K562 (cell line): Measurements from ENCODE around the gene TOMM40L. TPM values are rescaled to one million over a fixed set of nuclear protein-coding genes. Genes with fewer than 3 reads are reported as not detected.

Experiments
- ATAC-seq: fragments of 200-7000 bp; cut with Tn5 transposase; 3 replicates; pipeline ENCODE4 v1.9.1; 2020; ENCODE audit warnings: moderate library complexity
- BruUV-seq: library from RNA; stranded (reverse); fragments of 400-500 nt; replicated peaks from 2 replicates; lab custom pipeline; 2021; lab: Mats Ljungman, UMichigan
- CTCF ChIA-PET: fragments of 300-600 bp; formaldehyde crosslinking; extraction: SDS; loops from one replicate; lab custom pipeline; 2021; ENCODE audit warnings: low intra/inter-chr PET ratio; lab: Yijun Ruan, JAX
- POLR2A ChIA-PET: fragments of 300-600, 350-650 bp; sonication (Branson Sonifier 250); formaldehyde crosslinking; extraction: SDS; loops from one replicate; lab custom pipeline; 2021; ENCODE audit warnings: antibody characterized with exemption, inconsistent platforms; lab: Yijun Ruan, JAX
- DNase-seq, 4 experiments: peaks; one replicate each; pipeline versions ENCODE4 v3.0.0 to v3.0.0-alpha.2; 2011 to 2018; ENCODE audit warnings: low spot score in 3 of 4, mixed read lengths in 3 of 4; ENCODE audit errors: extremely low read depth in 1 of 4
- FAIRE-seq: peaks from 2 replicates; lab custom pipeline; 2011; peaks lifted over from hg19 to GRCh38; lab: Jason Lieb, UNC
- H2AFZ ChIP-seq: 2 replicates; pipeline ENCODE4 v1.6.0; 2011; ENCODE audit warnings: low read depth, low read length, control low read depth, inconsistent platforms
- H3K27ac ChIP-seq: fragments of 200-600 bp; 3 replicates; pipeline ENCODE4 v1.8.0; 2011; ENCODE audit warnings: low read depth, mild to moderate bottlenecking, control low read depth, inconsistent platforms, low read length, moderate library complexity, mixed read lengths; ENCODE audit errors: extremely low read depth
- H3K27me3 ChIP-seq, 2 experiments: fragments of 300-600 bp in 1 of 2; 2 replicates in 1 of 2; 3 replicates in 1 of 2; pipeline versions ENCODE4 v1.6.0 to v1.8.0; 2011; ENCODE audit warnings: inconsistent platforms in 2 of 2, low read length in 2 of 2, mild to moderate bottlenecking in 1 of 2, mixed read lengths in 1 of 2, moderate library complexity in 1 of 2; ENCODE audit not compliant: control insufficient read depth in 2 of 2, insufficient read depth in 2 of 2
- H3K36me3 ChIP-seq: fragments of 300-600 bp; 3 replicates; pipeline ENCODE4 v1.8.0; 2011; ENCODE audit warnings: mild to moderate bottlenecking, low read length, inconsistent platforms; ENCODE audit not compliant: control insufficient read depth, insufficient read depth
- H3K4me1 ChIP-seq, 2 experiments: fragments of 200-600 bp in 1 of 2; replicated peaks in 1 of 2; 2 replicates in 1 of 2; 3 replicates in 1 of 2; pipeline versions ENCODE4 v1.5.1 to v1.8.0; 2011; ENCODE audit warnings: inconsistent platforms in 2 of 2, low read length in 2 of 2, mild to moderate bottlenecking in 1 of 2, mixed read lengths in 1 of 2, moderate library complexity in 1 of 2; ENCODE audit not compliant: control insufficient read depth in 2 of 2, insufficient read depth in 2 of 2
- H3K4me2 ChIP-seq: 2 replicates; pipeline ENCODE4 v1.6.1; 2011; ENCODE audit warnings: low read length, control low read depth, inconsistent platforms, mixed read lengths; ENCODE audit not compliant: insufficient read depth
- H3K4me3 ChIP-seq: fragments of 200-600 bp; sonication (generic), shearing (Covaris generic); 2 replicates; pipeline ENCODE4 v1.5.1; 2016; ENCODE audit warnings: control low read depth, inconsistent platforms
- H3K79me2 ChIP-seq: fragments of 200-600 bp; 3 replicates; pipeline ENCODE4 v1.8.0; 2011; ENCODE audit warnings: low read length, inconsistent platforms; ENCODE audit not compliant: control insufficient read depth, insufficient read depth
- H3K9ac ChIP-seq, 2 experiments: 2 replicates each; pipeline versions ENCODE4 v1.6.0 to v1.6.1; 2011; ENCODE audit warnings: low read depth in 2 of 2, low read length in 2 of 2, control low read depth in 1 of 2, inconsistent platforms in 1 of 2, mild to moderate bottlenecking in 1 of 2, mixed read lengths in 1 of 2; ENCODE audit not compliant: insufficient read depth in 1 of 2
- H3K9me1 ChIP-seq: one replicate; pipeline ENCODE4 v1.6.0; 2011; ENCODE audit warnings: inconsistent platforms, mild to moderate bottlenecking, low read length, moderate library complexity; ENCODE audit not compliant: control insufficient read depth, insufficient read depth
- H3K9me3 ChIP-seq: replicated peaks from 2 replicates; pipeline ENCODE4 v1.5.1; 2011; ENCODE audit warnings: low read depth, low read length, inconsistent platforms; ENCODE audit not compliant: control insufficient read depth, insufficient read depth
- H4K20me1 ChIP-seq: replicated peaks from 2 replicates; pipeline ENCODE4 v1.6.1; 2011; ENCODE audit warnings: low read length, inconsistent platforms, mixed read lengths; ENCODE audit not compliant: control insufficient read depth, insufficient read depth
- ATF7 ChIP-seq: fragments of 450-650 bp; IDR thresholded peaks from 2 replicates; pipeline ENCODE4 v1.7.1; 2014; ENCODE audit warnings: mild to moderate bottlenecking, moderate library complexity
- ELF1 ChIP-seq: fragments of 200-800 bp; sonication (Bioruptor generic); IDR thresholded peaks from 2 replicates; pipeline ENCODE4 v1.6.1; 2016; ENCODE audit warnings: missing genetic modification characterization, missing compliant biosample characterization
- ETS2 ChIP-seq: IDR thresholded peaks from 2 replicates; pipeline ENCODE4 v1.6.1; 2016; ENCODE audit warnings: borderline replicate concordance, missing genetic modification characterization, mild to moderate bottlenecking, moderate library complexity, missing compliant biosample characterization; ENCODE audit not compliant: poor library complexity, severe bottlenecking
- FOS ChIP-seq: IDR thresholded peaks from 3 replicates; pipeline ENCODE4 v1.6.1; 2011; ENCODE audit not compliant: insufficient read length; ENCODE audit errors: extremely low read depth
- HDGF ChIP-seq: fragments of 450-650 bp; IDR thresholded peaks from 2 replicates; pipeline ENCODE4 v1.6.1; 2016
- MEF2D ChIP-seq: conservative IDR thresholded peaks from 2 replicates; pipeline ENCODE4 v1.6.1; 2016; ENCODE audit warnings: low read depth, missing genetic modification characterization, missing compliant biosample characterization
- SP2 ChIP-seq: IDR thresholded peaks from 2 replicates; pipeline ENCODE4 v1.6.1; 2011; ENCODE audit warnings: mild to moderate bottlenecking, low read depth, low read length, moderate library complexity; ENCODE audit not compliant: poor library complexity, severe bottlenecking; ENCODE audit errors: extremely low read depth
- TEAD1 ChIP-seq, 2 experiments: fragments of 450-650 bp in 1 of 2; sonication (generic) in 1 of 2; formaldehyde crosslinking; IDR thresholded peaks; 2 replicates each; pipeline versions ENCODE4 v1.4.0 to v1.8.0; 2020 to 2022; ENCODE audit warnings: mild to moderate bottlenecking in 2 of 2, missing genetic modification reagents in 1 of 2
- YY1 ChIP-seq, 3 experiments: IDR thresholded peaks; 2 replicates each; pipeline ENCODE4 v1.6.1; 2011; ENCODE audit warnings: low read length in 2 of 3, mild to moderate bottlenecking in 2 of 3, moderate library complexity in 2 of 3, borderline replicate concordance in 1 of 3, control low read depth in 1 of 3, low read depth in 1 of 3; ENCODE audit not compliant: insufficient read depth in 3 of 3, insufficient replicate concordance in 2 of 3, control insufficient read depth in 1 of 3, insufficient read length in 1 of 3; ENCODE audit errors: extremely low read depth in 1 of 3
- ZKSCAN8 ChIP-seq: fragments of 200-800 bp; sonication (Bioruptor generic); IDR thresholded peaks from 2 replicates; pipeline ENCODE4 v1.6.1; 2016; ENCODE audit warnings: missing genetic modification characterization, missing compliant biosample characterization
- ZNF551 ChIP-seq: fragments of 250-450 bp; sonication (Bioruptor Pico); IDR thresholded peaks from 2 replicates; pipeline ENCODE4 v1.5.0; 2021; ENCODE audit warnings: mild to moderate bottlenecking, moderate library complexity
- WGBS: fragments of 100-300 bp; shearing (Covaris generic); methylation state at CpG from one replicate; pipeline ENCODE4 v1.1.6; 2016; ENCODE audit warnings: low coverage, mixed read lengths; ENCODE audit not compliant: insufficient coverage; ENCODE audit errors: missing lambda C conversion rate; 5-methylcytosine and 5-hydroxymethylcytosine counted together
- in situ Hi-C: fragments of 300-500 bp; cut with MboI; formaldehyde crosslinking; loops from 4 replicates; pipeline ENCODE4 v1.15.0; 2018; ENCODE audit warnings: inconsistent platforms, mixed read lengths
- intact Hi-C: fragments of 100-400 bp; cut with micrococcal nuclease; formaldehyde crosslinking; loops from 2 replicates; pipeline ENCODE4 v1.14.2; 2022
- polyA plus RNA-seq, 8 experiments: library from polyadenylated mRNA; depleted of rRNA in 4 of 8; stranded (reverse) in 5 of 8; unstranded in 3 of 8; fragments of >200 nt; fragmentation: Nextera tagmentation in 2 of 8; fragmentation: Illumina TruSeq in 1 of 8; extraction: Ambion mirVana in 2 of 8; extraction: Trizol in 1 of 8; gene quantifications; 2 replicates each; pipeline versions ENCODE4 v1.2.1 to v1.2.3, GENCODE V29; 2011 to 2014; ENCODE audit warnings: inconsistent platforms in 1 of 8, missing spikeins in 1 of 8
- total RNA-seq, 7 experiments: library from RNA; depleted of rRNA in 6 of 7; stranded (reverse); fragments of >200 nt in 6 of 7; fragmentation: Illumina TruSeq in 2 of 7; extraction: Trizol in 2 of 7; gene quantifications; 2 replicates each; pipeline versions ENCODE4 v1.2.1 to v1.2.3, GENCODE V29; 2011 to 2021; ENCODE audit warnings: low replicate concordance in 1 of 7
- TF ChIP-seq, protein P1 (sequence below): fragments of 450-650 bp; IDR thresholded peaks from 2 replicates; pipeline ENCODE4 v1.7.0; 2016; ENCODE audit warnings: borderline replicate concordance
- TF ChIP-seq, protein P2 (sequence below): fragments of 450-650 bp; formaldehyde crosslinking; IDR thresholded peaks from 2 replicates; pipeline ENCODE4 v1.4.0; 2020; ENCODE audit warnings: mild to moderate bottlenecking, moderate library complexity

Gene TOMM40L
- total and polyA plus RNA-seq, 9 of the 15 experiments (the other 6 are each of a cell fraction or from before 2014, with no cell fraction given) = 9.6 to 33.6 (median 25.2) TPM

DNA sequence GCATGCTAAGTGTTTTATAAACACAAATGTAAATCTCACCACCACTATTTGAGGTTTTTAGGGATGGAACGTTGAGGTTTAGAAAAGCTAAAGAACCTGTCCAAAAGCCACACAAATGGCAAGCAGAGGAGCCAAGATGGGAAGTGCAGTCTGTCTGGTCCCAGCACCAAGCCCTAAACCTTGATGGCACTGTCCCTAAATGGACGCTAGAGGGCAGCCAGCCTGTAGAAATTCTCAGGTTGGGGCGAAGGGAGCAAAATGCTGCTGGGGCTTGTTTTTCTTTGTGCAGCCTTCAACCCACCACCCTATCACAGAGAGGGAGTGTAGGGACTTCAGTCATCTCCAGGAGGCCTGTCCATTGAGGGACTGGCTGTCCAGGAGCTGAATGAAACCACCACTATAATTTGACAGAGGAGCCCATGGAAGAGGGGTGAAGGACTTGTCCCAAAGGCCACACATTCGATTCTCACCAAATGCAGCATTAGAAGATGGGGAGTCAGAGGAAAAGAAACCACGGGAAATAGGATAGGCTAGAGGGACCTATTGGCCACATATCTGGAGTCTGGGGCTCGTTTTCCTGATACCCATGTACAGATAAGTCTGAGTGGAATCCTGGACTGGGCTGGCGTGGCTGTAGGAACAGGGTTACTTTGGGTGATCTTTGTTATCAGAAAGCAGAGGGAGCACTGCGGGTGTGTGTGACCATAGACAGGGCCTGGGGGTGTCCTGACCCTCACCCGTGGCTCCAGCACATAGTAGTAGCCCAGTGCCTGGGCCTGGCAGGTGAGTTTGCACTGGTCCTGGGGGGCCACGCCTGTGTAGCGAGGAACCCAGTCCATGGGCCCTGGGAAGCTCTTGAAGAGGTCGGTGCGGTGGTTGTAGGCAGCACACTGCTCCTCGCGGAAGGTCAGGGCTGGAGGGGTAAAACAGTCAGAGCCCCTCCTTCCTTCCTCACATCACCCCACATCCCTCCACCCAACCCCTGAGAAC lies 33.1 kb upstream of the TOMM40L start (continued):
- TF ChIP-seq, protein P1, sequence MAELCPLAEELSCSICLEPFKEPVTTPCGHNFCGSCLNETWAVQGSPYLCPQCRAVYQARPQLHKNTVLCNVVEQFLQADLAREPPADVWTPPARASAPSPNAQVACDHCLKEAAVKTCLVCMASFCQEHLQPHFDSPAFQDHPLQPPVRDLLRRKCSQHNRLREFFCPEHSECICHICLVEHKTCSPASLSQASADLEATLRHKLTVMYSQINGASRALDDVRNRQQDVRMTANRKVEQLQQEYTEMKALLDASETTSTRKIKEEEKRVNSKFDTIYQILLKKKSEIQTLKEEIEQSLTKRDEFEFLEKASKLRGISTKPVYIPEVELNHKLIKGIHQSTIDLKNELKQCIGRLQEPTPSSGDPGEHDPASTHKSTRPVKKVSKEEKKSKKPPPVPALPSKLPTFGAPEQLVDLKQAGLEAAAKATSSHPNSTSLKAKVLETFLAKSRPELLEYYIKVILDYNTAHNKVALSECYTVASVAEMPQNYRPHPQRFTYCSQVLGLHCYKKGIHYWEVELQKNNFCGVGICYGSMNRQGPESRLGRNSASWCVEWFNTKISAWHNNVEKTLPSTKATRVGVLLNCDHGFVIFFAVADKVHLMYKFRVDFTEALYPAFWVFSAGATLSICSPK = no peak

DNA sequence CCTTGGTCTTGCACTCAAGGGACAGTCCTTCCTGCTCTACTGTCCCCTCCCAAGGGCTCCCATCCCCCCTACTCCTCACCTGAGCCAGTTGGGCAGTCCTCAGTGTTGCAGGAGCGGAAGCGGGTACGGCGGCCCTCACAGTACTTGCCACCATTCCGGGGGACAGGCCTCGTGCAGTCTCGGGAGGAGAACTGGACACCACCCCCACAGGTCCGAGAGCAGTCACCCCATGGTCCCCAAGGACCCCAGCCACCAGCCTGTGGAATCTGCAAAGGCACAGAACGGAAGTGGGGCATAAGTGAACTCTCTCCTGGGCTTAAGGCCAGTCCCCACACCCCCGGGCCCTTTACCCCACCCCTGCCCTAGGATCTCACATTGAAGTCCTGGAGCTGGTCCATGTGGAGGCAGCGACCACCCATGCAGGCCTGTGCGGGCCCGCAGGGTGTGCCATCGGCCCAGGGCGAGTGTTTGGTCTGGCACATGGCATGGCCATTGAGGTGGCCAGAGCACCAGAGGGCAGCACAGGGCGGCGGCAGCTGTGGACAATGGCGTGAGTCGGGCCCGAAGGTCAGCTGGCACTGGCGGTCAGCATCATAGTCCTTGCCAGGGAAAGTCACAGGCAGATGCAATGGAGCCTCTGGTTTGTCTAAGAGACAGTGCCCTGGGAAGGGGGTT lies 32.2 kb upstream of the TOMM40L start:
- CTCF ChIA-PET = interaction anchor here (0.5 to 2.4 kb wide), 2 partner anchors 174 to 1093 kb away, joined by 3 to 9 read pairs; partner anchors contain the start of gene CFAP126
- no peaks in the 10 kb centered on the region for H3K9me1 ChIP-seq
- H3K4me2 ChIP-seq = no peak overlapping the region
- peak overlapping the region; percentile 94 for H2AFZ ChIP-seq
- DNase-seq (no peak), ATAC-seq (no peak), FAIRE-seq (no peak)
- H3K4me3 ChIP-seq = no peak overlapping the region
- peaks cover 28 to 42% of the 10 kb centered on the region in 2 experiments for H3K4me1 ChIP-seq
- 89% methylated on average over 19 of the region's 21 CpGs for WGBS
- in situ Hi-C loops (no loop called here), intact Hi-C loops (loop anchor here (2.0 kb wide), 2 partner anchors 31 to 181 kb away; no protein-coding TSS in a partner anchor)
- POLR2A ChIA-PET = interaction anchor here (0.6 to 1.5 kb wide), 4 partner anchors 9 to 61 kb away, joined by 3 to 4 read pairs (median 3); partner anchors contain the start of gene DEDD
- BruUV-seq = no TSS peak
- peak overlapping the region in 1 of 2 experiments; percentile 73; a peak in 1 of 4 replicates for H3K9ac ChIP-seq
- no peak overlapping the region for H3K27ac ChIP-seq
- H3K79me2 ChIP-seq = no peaks in the 10 kb centered on the region
- no peaks in the 10 kb centered on the region for H4K20me1 ChIP-seq
- no peaks in the 10 kb centered on the region for H3K36me3 ChIP-seq
- H3K9me3 ChIP-seq = no peaks in the 10 kb centered on the region
- H3K27me3 ChIP-seq = no peaks in the 10 kb centered on the region
- no peak for TF ChIP-seq YY1 (IDR thresholded peaks at IDR 0.05; ENCODE audit: borderline replicate concordance in 1 of 3, control insufficient read depth in 1 of 3, extremely low read depth in 1 of 3, insufficient read depth in 3 of 3, insufficient read length in 1 of 3, insufficient replicate concordance in 2 of 3, low read depth in 1 of 3, low read length in 2 of 3)
- no peak for TF ChIP-seq ATF7
- no peak for TF ChIP-seq FOS
- no peak for TF ChIP-seq MEF2D (tag)
- no peak for TF ChIP-seq ETS2 (tag)
- no peak for TF ChIP-seq TEAD1 (CRISPR knock-in tag; IDR thresholded peaks at IDR 0.05)
- TF ChIP-seq ZNF551 (CRISPR knock-in tag) = no peak
- TF ChIP-seq SP2 = no peak
- no peak for TF ChIP-seq ELF1 (tag)
- no peak for TF ChIP-seq ZKSCAN8
- no peak for TF ChIP-seq HDGF
- TF ChIP-seq, protein P2, sequence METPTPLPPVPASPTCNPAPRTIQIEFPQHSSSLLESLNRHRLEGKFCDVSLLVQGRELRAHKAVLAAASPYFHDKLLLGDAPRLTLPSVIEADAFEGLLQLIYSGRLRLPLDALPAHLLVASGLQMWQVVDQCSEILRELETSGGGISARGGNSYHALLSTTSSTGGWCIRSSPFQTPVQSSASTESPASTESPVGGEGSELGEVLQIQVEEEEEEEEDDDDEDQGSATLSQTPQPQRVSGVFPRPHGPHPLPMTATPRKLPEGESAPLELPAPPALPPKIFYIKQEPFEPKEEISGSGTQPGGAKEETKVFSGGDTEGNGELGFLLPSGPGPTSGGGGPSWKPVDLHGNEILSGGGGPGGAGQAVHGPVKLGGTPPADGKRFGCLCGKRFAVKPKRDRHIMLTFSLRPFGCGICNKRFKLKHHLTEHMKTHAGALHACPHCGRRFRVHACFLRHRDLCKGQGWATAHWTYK (CRISPR knock-in tag) = no peak
